Keratinocyte (primary cell): Measurements from ENCODE around the gene TEX261. TPM values are rescaled to one million over a fixed set of nuclear protein-coding genes. Genes with fewer than 3 reads are reported as not detected.
"Not testable (repeated sequence)": the region's sequence is repeated elsewhere in the genome, so short reads cannot be mapped to it uniquely, and the experiment has no call there.

Source experiments
- DNase-seq: peaks from one replicate; pipeline ENCODE4 v3.0.0-alpha.2; 2011; ENCODE audit warnings: low read depth, missing footprints, low spot score
- FAIRE-seq: peaks from 2 replicates; lab custom pipeline; 2011; peaks lifted over from hg19 to GRCh38; lab: Jason Lieb, UNC
- H2AFZ ChIP-seq: 2 replicates; pipeline ENCODE4 v1.6.0; 2012; ENCODE audit warnings: low read length, control low read depth, inconsistent platforms; ENCODE audit not compliant: control insufficient read depth
- H3K27ac ChIP-seq: 2 replicates; pipeline ENCODE4 v1.5.1; 2011; ENCODE audit warnings: low read length; ENCODE audit not compliant: control insufficient read depth, insufficient read depth
- H3K27me3 ChIP-seq: 3 replicates; pipeline ENCODE4 v1.6.0; 2011; ENCODE audit warnings: low read length; ENCODE audit not compliant: control insufficient read depth, insufficient read depth; ENCODE audit errors: extremely low read depth
- H3K36me3 ChIP-seq, 2 experiments: 2 replicates in 1 of 2; 3 replicates in 1 of 2; pipeline ENCODE4 v1.5.1; 2011; ENCODE audit warnings: low read length in 2 of 2, mild to moderate bottlenecking in 1 of 2; ENCODE audit not compliant: control insufficient read depth in 2 of 2, insufficient read depth in 2 of 2; ENCODE audit errors: extremely low read depth in 1 of 2
- H3K4me1 ChIP-seq: 3 replicates; pipeline ENCODE4 v1.5.1; 2011; ENCODE audit warnings: low read length; ENCODE audit not compliant: control insufficient read depth, insufficient read depth; ENCODE audit errors: extremely low read depth
- H3K4me2 ChIP-seq: 3 replicates; pipeline ENCODE4 v1.6.0; 2011; ENCODE audit warnings: low read depth, low read length; ENCODE audit not compliant: control insufficient read depth, insufficient read depth; ENCODE audit errors: extremely low read depth
- H3K4me3 ChIP-seq, 3 experiments: fragments of 200-600 bp in 1 of 3; sonication (generic) in 1 of 3; 2 replicates in 2 of 3; 3 replicates in 1 of 3; pipeline ENCODE4 v1.5.1; 2011 to 2016; ENCODE audit warnings: low read length in 3 of 3, mild to moderate bottlenecking in 3 of 3, control low read depth in 2 of 3, inconsistent platforms in 1 of 3, low read depth in 1 of 3, mixed read lengths in 1 of 3, mixed run types in 1 of 3, moderate library complexity in 1 of 3; ENCODE audit not compliant: control insufficient read depth in 2 of 3, insufficient read depth in 2 of 3; ENCODE audit errors: extremely low read depth in 1 of 3
- H3K79me2 ChIP-seq: 2 replicates; pipeline ENCODE4 v1.6.0; 2012; ENCODE audit warnings: low read length; ENCODE audit not compliant: control insufficient read depth, insufficient read depth
- H3K9ac ChIP-seq: 3 replicates; pipeline ENCODE4 v1.6.0; 2011; ENCODE audit warnings: low read length; ENCODE audit not compliant: control insufficient read depth, insufficient read depth; ENCODE audit errors: extremely low read depth
- H3K9me1 ChIP-seq: 3 replicates; pipeline ENCODE4 v1.6.0; 2011; ENCODE audit warnings: low read length; ENCODE audit not compliant: control insufficient read depth, insufficient read depth; ENCODE audit errors: extremely low read depth
- H3K9me3 ChIP-seq: 2 replicates; pipeline ENCODE4 v1.5.1; 2012; ENCODE audit warnings: low read depth, low read length; ENCODE audit not compliant: control insufficient read depth
- H4K20me1 ChIP-seq: 3 replicates; pipeline ENCODE4 v1.6.0; 2011; ENCODE audit warnings: low read length; ENCODE audit not compliant: control insufficient read depth, insufficient read depth; ENCODE audit errors: extremely low read depth
- EZH2 ChIP-seq: IDR thresholded peaks from one replicate; pipeline ENCODE4 v1.6.1; 2012; ENCODE audit warnings: inconsistent platforms, mild to moderate bottlenecking, low read length, moderate library complexity
- dilution Hi-C: fragments of 300-500 bp; cut with MboI; formaldehyde crosslinking; loops from one replicate; pipeline ENCODE4 v1.7.0; 2020; ENCODE audit warnings: low sequenced_read_pairs; ENCODE audit not compliant: extremely low pct_ligation_motif_present
- polyA plus RNA-seq, 5 experiments: library from polyadenylated mRNA; depleted of rRNA in 3 of 5; stranded (reverse) in 3 of 5; stranded (forward) in 1 of 5; unstranded in 1 of 5; fragments of >200 nt; gene quantifications; 1 replicate in 1 of 5; 2 replicates in 3 of 5; 3 replicates in 1 of 5; pipeline versions ENCODE4 v1.2.1 to v1.2.3, GENCODE V29; 2011 to 2012; ENCODE audit warnings: missing spikeins in 2 of 5, low read depth in 1 of 5, low replicate concordance in 1 of 5
- TF ChIP-seq, protein P1 (sequence below), 3 experiments: IDR thresholded peaks in 1 of 3; conservative IDR thresholded peaks in 1 of 3; optimal IDR thresholded peaks in 1 of 3; 2 replicates in 2 of 3; 3 replicates in 1 of 3; pipeline versions ENCODE3 to v1.5.1; 2011; ENCODE audit warnings: low read length in 3 of 3, mild to moderate bottlenecking in 3 of 3, moderate library complexity in 2 of 3, control low read depth in 1 of 3, inconsistent platforms in 1 of 3; ENCODE audit not compliant: insufficient read depth in 2 of 3; ENCODE audit errors: extremely low read depth in 1 of 3

TEX261 gene
- polyA plus RNA-seq, 1 donor (not counting 4 experiments of a cell fraction or from before 2014, with no cell fraction given): 78.8 TPM

DNA sequence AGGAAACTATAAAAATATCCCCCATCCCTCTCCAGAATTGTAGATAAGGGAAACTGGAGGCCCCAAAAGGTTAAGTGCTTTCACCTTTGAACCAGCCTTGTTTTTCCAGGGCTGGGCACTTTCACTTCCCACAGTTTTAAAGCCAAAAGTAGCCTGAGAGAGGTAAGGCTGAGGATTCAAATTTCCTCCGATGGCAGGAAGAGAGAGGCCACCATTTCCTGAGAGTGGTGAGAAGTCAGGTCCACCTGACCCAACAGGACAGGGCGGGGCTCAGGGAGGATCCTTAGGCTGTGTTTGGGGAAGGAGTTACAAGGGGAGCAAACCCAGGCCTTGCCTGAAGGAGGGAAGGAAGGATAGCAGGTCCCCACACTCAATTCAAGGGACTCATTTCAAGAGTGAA is 4.7 kb upstream of the TEX261 start:
- Histone ChIP-seq H3K9ac (no peak overlapping the region), H3K9me3 (no peaks in the 10 kb centered on the region), H3K79me2 (peaks cover 2% of the 10 kb centered on the region), H4K20me1 (no peaks in the 10 kb centered on the region), H3K36me3 (no peaks in the 10 kb centered on the region), H3K4me2 (no peak overlapping the region), H3K4me3 (no peak overlapping the region), H3K27ac (no peak overlapping the region), H2AFZ (no peak overlapping the region), H3K4me1 (peaks cover 7% of the 10 kb centered on the region), H3K27me3 (no peaks in the 10 kb centered on the region), H3K9me1 (no peaks in the 10 kb centered on the region)
- TF ChIP-seq, protein P1, sequence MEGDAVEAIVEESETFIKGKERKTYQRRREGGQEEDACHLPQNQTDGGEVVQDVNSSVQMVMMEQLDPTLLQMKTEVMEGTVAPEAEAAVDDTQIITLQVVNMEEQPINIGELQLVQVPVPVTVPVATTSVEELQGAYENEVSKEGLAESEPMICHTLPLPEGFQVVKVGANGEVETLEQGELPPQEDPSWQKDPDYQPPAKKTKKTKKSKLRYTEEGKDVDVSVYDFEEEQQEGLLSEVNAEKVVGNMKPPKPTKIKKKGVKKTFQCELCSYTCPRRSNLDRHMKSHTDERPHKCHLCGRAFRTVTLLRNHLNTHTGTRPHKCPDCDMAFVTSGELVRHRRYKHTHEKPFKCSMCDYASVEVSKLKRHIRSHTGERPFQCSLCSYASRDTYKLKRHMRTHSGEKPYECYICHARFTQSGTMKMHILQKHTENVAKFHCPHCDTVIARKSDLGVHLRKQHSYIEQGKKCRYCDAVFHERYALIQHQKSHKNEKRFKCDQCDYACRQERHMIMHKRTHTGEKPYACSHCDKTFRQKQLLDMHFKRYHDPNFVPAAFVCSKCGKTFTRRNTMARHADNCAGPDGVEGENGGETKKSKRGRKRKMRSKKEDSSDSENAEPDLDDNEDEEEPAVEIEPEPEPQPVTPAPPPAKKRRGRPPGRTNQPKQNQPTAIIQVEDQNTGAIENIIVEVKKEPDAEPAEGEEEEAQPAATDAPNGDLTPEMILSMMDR (optimal IDR thresholded peaks at IDR 0.05 in 1 of 3, IDR thresholded peaks at IDR 0.05 in 1 of 3, conservative IDR thresholded peaks at IDR 0.05 in 1 of 3; ENCODE audit: extremely low read depth in 1 of 3, insufficient read depth in 2 of 3, low read length in 3 of 3): no peak
- dilution Hi-C loops: no loop called here
- no peak for DNase-seq
- FAIRE-seq: no peak

DNA sequence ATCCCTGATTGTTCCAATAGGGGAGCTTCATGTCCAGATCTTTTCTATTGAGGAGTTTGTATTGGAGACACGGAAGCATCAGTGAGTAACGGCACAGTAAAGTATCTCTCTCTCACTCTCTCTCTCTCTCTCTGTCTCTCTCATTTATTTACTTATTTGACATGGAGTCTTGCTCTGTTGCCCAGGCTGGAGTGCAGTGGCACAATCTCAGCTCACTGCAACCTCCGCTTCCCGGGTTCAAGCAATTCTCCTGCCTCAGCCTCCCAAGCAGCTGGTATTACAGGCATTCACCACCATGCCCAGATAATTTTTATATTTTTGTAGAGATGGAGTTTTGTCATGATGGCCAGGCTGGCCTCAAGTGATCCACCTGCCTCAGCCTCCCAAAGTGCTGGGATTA is 4.2 kb upstream of the TEX261 start:
- H2AFZ ChIP-seq, H3K4me3 ChIP-seq, H3K4me1 ChIP-seq, H3K27ac ChIP-seq, H3K79me2 ChIP-seq, dilution Hi-C loops, H4K20me1 ChIP-seq, H3K9me1 ChIP-seq, H3K4me2 ChIP-seq, H3K27me3 ChIP-seq, FAIRE-seq, DNase-seq, H3K36me3 ChIP-seq, H3K9me3 ChIP-seq, H3K9ac ChIP-seq: not testable (repeated sequence)

DNA sequence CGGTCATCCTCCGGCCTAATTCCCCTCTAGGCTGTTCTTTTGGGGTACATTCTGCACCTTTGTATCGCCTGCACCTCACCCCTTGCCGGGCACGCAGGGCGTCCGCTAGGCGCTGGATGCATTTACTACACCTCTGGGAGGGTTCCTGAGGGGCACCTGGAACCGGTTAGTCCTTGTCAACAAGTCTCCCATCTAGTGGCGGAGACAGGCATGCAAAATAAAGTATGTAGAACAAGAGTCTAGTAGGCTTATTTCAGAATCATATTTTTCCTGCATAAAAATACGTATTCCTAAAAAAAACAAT is 705 bp upstream of the TEX261 start:
- FAIRE-seq: peak; percentile 23
- dilution Hi-C loops: no loop called here

More for the DNA sequence above, 705 bp upstream of the TEX261 start:
- peaks cover 15% of the 10 kb centered on the region for H3K4me1 ChIP-seq
- H3K27ac ChIP-seq: no peak overlapping the region
- peaks cover 5 to 9% of the 10 kb centered on the region in 2 experiments for H3K36me3 ChIP-seq
- H2AFZ ChIP-seq: peak overlapping the region; percentile 96
- H3K9me1 ChIP-seq: no peaks in the 10 kb centered on the region
- DNase-seq: no peak
- H3K9ac ChIP-seq: peak overlapping the region; percentile 65
- peak overlapping the region; percentile 83 to 98 (median 96) for H3K4me3 ChIP-seq
- H3K9me3 ChIP-seq: no peaks in the 10 kb centered on the region
- peaks cover 5% of the 10 kb centered on the region for H4K20me1 ChIP-seq
- peak overlapping the region; percentile 88 for H3K4me2 ChIP-seq
- TF ChIP-seq EZH2: no peak
- TF ChIP-seq, protein P1 (optimal IDR thresholded peaks at IDR 0.05 in 1 of 3, IDR thresholded peaks at IDR 0.05 in 1 of 3, conservative IDR thresholded peaks at IDR 0.05 in 1 of 3; ENCODE audit: extremely low read depth in 1 of 3, insufficient read depth in 2 of 3, low read length in 3 of 3): peak; percentile 46 to 51 (median 50)
- H3K79me2 ChIP-seq: peaks cover 20% of the 10 kb centered on the region
- no peaks in the 10 kb centered on the region for H3K27me3 ChIP-seq
